ENCODE measurements around the gene CCDC187. TPM values are rescaled to one million over a fixed set of nuclear protein-coding genes. Genes with fewer than 3 reads are reported as not detected.

Gene CCDC187
- total and polyA plus RNA-seq, 2 of the 8 experiments (the other 6 are each of a cell fraction or from before 2014, with no cell fraction given), result 0.02 TPM; not detected in 1

- 0 out of 2 replicates have a peak, but pooled peaks cover 2% of the 10 kb centered on the region for H3K79me1 ChIP-seq (ENCODE audit: low read depth, low read length)
- no peak overlapping the region for H3K56ac ChIP-seq (replicated peaks; ENCODE audit: insufficient read length, low read depth, low read length)
- H4K20me1 ChIP-seq (replicated peaks in 1 of 2; ENCODE audit: control insufficient read depth in 1 of 2, insufficient read depth in 2 of 2, low read length in 2 of 2), result peaks cover 0 to 5% of the 10 kb centered on the region in 2 experiments
- H2BK5ac ChIP-seq (ENCODE audit: low read depth, low read length), result no peak overlapping the region
- CTCF ChIA-PET (ENCODE audit: partially characterized antibody), result interaction anchor here (0.9 to 3.7 kb wide), 8 partner anchors 11 to 153 kb away, joined by 3 to 20 read pairs (median 4); partner anchors contain the start of gene DNLZ
- TF ChIP-seq RBBP5 (IDR thresholded peaks at IDR 0.05; ENCODE audit: borderline replicate concordance, low read depth, low read length), result no peak
- no peak for TF ChIP-seq CBX8 (IDR thresholded peaks at IDR 0.05; ENCODE audit: borderline replicate concordance, low read depth, low read length)
- TF ChIP-seq GABPA (IDR thresholded peaks at IDR 0.05; ENCODE audit: borderline replicate concordance, insufficient read depth, low read length), result no peak
- no peak for TF ChIP-seq SIX5 (IDR thresholded peaks at IDR 0.05; ENCODE audit: low read depth, low read length)
- TF ChIP-seq CHD1 (IDR thresholded peaks at IDR 0.05; ENCODE audit: low read depth, low read length), result no peak
- no peak overlapping the region for H2BK12ac ChIP-seq (ENCODE audit: low read depth, low read length)
- H2BK20ac ChIP-seq (ENCODE audit: low read length), result no peak overlapping the region
- H4K5ac ChIP-seq (ENCODE audit: insufficient read length, low read depth, low read length), result no peak overlapping the region
- 0 out of 7 replicates have a peak, but pooled peaks cover 0 to 6% (median 0%) of the 10 kb centered on the region in 4 experiments for H3K4me1 ChIP-seq (replicated peaks in 1 of 4; ENCODE audit: control insufficient read depth in 3 of 4, insufficient read depth in 4 of 4, low read length in 3 of 4)
- no peak overlapping the region for H3K18ac ChIP-seq (ENCODE audit: extremely low read depth, low read length)
- no peaks in the 10 kb centered on the region for H3K27me3 ChIP-seq (replicated peaks in 1 of 4; ENCODE audit: control insufficient read depth in 3 of 4, extremely low read depth in 1 of 4, insufficient read depth in 3 of 4, low read length in 3 of 4)
- FAIRE-seq (no peak), DNase-seq (ENCODE audit: low read depth in 1 of 2, low spot score in 2 of 2) (no peak)
- H3K4ac ChIP-seq (replicated peaks; ENCODE audit: insufficient read length, low read depth, low read length), result no peak overlapping the region
- no peak overlapping the region for H3K23ac ChIP-seq (ENCODE audit: insufficient read length)
- H2AK5ac ChIP-seq (ENCODE audit: low read depth, low read length), result no peak overlapping the region
- no peak overlapping the region for H3K14ac ChIP-seq (ENCODE audit: insufficient read length)
- POLR2A ChIA-PET (ENCODE audit: partially characterized antibody), result interaction anchor here (0.9 to 1.4 kb wide), 3 partner anchors 8 to 387 kb away, joined by 3 to 4 read pairs (median 3); no protein-coding TSS in a partner anchor
- no peaks in the 10 kb centered on the region for H3K79me2 ChIP-seq (ENCODE audit: control insufficient read depth in 1 of 2, insufficient read depth in 2 of 2, low read length in 2 of 2)
- H3K36me3 ChIP-seq (ENCODE audit: control insufficient read depth in 2 of 4, insufficient read depth in 4 of 4, low read length in 3 of 4), result peaks cover 0 to 4% (median 0%) of the 10 kb centered on the region in 4 experiments; a peak in 2 of 8 replicates
- H3K4me3 ChIP-seq (ENCODE audit: extremely low read depth in 1 of 4, insufficient read depth in 2 of 4, low read depth in 3 of 4, low read length in 4 of 4), result no peak overlapping the region
- H3K27ac ChIP-seq (ENCODE audit: low read depth, low read length), result no peak overlapping the region
- no peak overlapping the region for H2BK15ac ChIP-seq (ENCODE audit: low read length)
- H3K9me3 ChIP-seq (ENCODE audit: insufficient read depth in 2 of 2, low read depth in 1 of 2, low read length in 1 of 2), result no peaks in the 10 kb centered on the region
- H3K4me2 ChIP-seq (ENCODE audit: insufficient read depth in 1 of 2, low read depth in 2 of 2, low read length in 2 of 2), result no peak overlapping the region
- H4K8ac ChIP-seq (ENCODE audit: extremely low read depth, insufficient read depth, low read length), result peak overlapping the region; percentile 14; the same call in 1 of the 2 replicates
- H2AFZ ChIP-seq (ENCODE audit: low read length), result no peak overlapping the region
- WGBS, 2 experiments (ENCODE audit: extremely low coverage in 1 of 2, insufficient coverage in 1 of 2, insufficient read length in 1 of 2, insufficient replicate concordance in 2 of 2, low coverage in 1 of 2, low lambda C conversion rate in 2 of 2, missing lambda C conversion rate in 1 of 2), result 91% methylated on average over 15 of the region's 21 CpGs; no CpG with 5 or more reads in 1 of the 2 experiments
- H2BK120ac ChIP-seq (replicated peaks; ENCODE audit: low read depth, low read length), result no peak overlapping the region
- no peak overlapping the region for H3K9ac ChIP-seq (replicated peaks in 1 of 4; ENCODE audit: extremely low read depth in 1 of 4, low read depth in 3 of 4, low read length in 3 of 4)
- no peaks in the 10 kb centered on the region for H3K23me2 ChIP-seq (ENCODE audit: low read depth, low read length)
- no peak overlapping the region for H4K91ac ChIP-seq (replicated peaks; ENCODE audit: insufficient read length, low read length)
These were observed 30.6 kb upstream of the CCDC187 start for GRCh38 chr9:136334541-136334940.
